ENCODE data around the gene BICC1. TPM values are rescaled to one million over a fixed set of nuclear protein-coding genes. Genes with fewer than 3 reads are reported as not detected.

The BICC1 gene
- total RNA-seq, 1 donor from 2014 or later, result 0.12 TPM

DNA sequence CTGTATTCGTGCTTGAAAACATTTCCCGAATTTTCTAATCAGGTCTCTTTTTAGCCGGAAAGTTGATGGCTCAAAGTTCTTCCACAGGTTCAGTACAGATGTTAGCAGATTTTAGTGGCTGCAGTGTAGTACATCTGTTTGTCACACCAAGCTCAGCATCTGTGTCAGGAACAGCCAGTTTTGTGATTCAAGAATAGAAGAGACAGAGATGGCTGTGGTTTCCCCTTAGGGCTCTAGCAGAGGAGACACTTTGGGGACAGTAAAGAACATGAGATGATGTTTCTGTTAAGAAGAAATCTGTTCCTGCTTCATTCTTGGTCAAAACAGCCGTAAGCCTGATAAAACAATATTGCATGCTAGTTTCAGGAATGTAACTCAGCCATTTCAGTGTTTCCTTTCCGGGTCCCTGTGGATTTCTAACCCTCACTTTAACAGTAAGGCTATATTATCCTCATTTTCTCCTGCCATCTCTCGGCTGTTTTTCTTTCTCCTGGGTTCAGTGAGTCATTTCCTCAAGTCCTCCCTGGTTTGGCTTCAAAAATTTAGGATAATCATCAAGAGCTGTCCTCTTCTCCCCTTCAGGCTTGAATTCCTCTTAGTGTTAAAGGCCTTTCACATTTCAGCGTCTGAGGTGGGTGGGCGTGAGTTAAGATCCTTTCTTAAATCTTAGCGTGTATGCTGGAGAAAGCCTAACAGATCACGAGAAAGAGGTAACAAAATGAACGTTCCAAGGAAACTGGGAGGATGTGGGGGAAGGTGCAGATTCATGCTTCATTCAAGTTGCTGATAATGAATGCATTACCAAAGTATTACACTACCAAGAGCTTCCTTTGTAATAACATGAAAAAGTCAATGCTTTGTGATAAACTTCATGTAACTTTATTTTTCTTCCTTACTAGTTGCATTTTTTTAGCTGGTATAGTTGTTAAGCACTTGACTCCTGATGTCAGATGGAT is 37.1 kb upstream of the BICC1 start:
- no peaks in the 10 kb centered on the region for H3K36me3 Mint-ChIP-seq (ENCODE audit: unreplicated experiment)
- H3K4me3 Mint-ChIP-seq (ENCODE audit: unreplicated experiment), result no peak overlapping the region
- no peaks in the 10 kb centered on the region for H3K4me1 Mint-ChIP-seq (ENCODE audit: low read depth, unreplicated experiment)
- no peak for DNase-seq
- no peaks in the 10 kb centered on the region for H3K27me3 Mint-ChIP-seq (ENCODE audit: unreplicated experiment)
- peaks cover 2% of the 10 kb centered on the region for H3K9me3 Mint-ChIP-seq (ENCODE audit: unreplicated experiment)
- no peak overlapping the region for H3K27ac Mint-ChIP-seq (ENCODE audit: unreplicated experiment)
- TF ChIP-seq CTCF (IDR thresholded peaks at IDR 0.05; ENCODE audit: partially characterized antibody, unreplicated experiment), result no peak

- H3K4me1 Mint-ChIP-seq (ENCODE audit: low read depth, unreplicated experiment), result no peaks in the 10 kb centered on the region
- no peak for TF ChIP-seq CTCF (IDR thresholded peaks at IDR 0.05; ENCODE audit: partially characterized antibody, unreplicated experiment)
- no peak for DNase-seq
- H3K27me3 Mint-ChIP-seq (ENCODE audit: unreplicated experiment), result no peaks in the 10 kb centered on the region
- H3K4me3 Mint-ChIP-seq (ENCODE audit: unreplicated experiment), result no peak overlapping the region
- no peaks in the 10 kb centered on the region for H3K36me3 Mint-ChIP-seq (ENCODE audit: unreplicated experiment)
- H3K9me3 Mint-ChIP-seq (ENCODE audit: unreplicated experiment), result peaks cover 2% of the 10 kb centered on the region
- H3K27ac Mint-ChIP-seq (ENCODE audit: unreplicated experiment), result no peak overlapping the region
Measured at GRCh38 chr10:58477122-58477521, 35.5 kb upstream of the BICC1 start.

DNA sequence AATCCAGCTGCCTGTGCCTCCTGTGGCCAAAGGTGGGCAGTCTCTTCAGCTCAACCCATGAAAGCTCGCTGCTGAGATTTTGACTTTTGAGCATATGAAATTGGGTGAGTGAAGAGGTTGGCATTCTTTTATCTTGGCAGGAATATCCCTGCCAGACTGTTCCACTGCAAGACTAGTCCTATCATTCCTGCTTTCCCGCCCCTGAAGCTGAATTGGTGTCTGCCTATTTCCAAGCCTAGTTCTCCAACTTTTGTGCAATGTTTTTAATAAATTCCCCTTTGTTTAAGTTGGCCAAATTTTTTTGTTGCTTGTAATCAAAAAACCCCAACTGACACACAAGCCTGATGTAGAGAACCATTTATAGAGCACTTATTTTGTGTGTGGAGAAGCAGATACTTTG is 34.8 kb upstream of the BICC1 start:
- TF ChIP-seq CTCF (IDR thresholded peaks at IDR 0.05; ENCODE audit: partially characterized antibody, unreplicated experiment), result no peak
- Mint-ChIP-seq H3K4me3 (ENCODE audit: unreplicated experiment) (no peak overlapping the region), H3K9me3 (ENCODE audit: unreplicated experiment) (peaks cover 2% of the 10 kb centered on the region), H3K4me1 (ENCODE audit: low read depth, unreplicated experiment) (no peaks in the 10 kb centered on the region), H3K36me3 (ENCODE audit: unreplicated experiment) (no peaks in the 10 kb centered on the region), H3K27ac (ENCODE audit: unreplicated experiment) (no peak overlapping the region), H3K27me3 (ENCODE audit: unreplicated experiment) (no peaks in the 10 kb centered on the region)
- no peak for DNase-seq

GRCh38 chr10:58479045-58479444 is 33.6 kb upstream of the BICC1 start:
- no peaks in the 10 kb centered on the region for H3K27me3 Mint-ChIP-seq (ENCODE audit: unreplicated experiment)
- no peak overlapping the region for H3K4me3 Mint-ChIP-seq (ENCODE audit: unreplicated experiment)
- no peaks in the 10 kb centered on the region for H3K36me3 Mint-ChIP-seq (ENCODE audit: unreplicated experiment)
- TF ChIP-seq CTCF (IDR thresholded peaks at IDR 0.05; ENCODE audit: partially characterized antibody, unreplicated experiment), result no peak
- DNase-seq, result no peak
- no peak overlapping the region for H3K27ac Mint-ChIP-seq (ENCODE audit: unreplicated experiment)
- peaks cover 2% of the 10 kb centered on the region for H3K9me3 Mint-ChIP-seq (ENCODE audit: unreplicated experiment)
- H3K4me1 Mint-ChIP-seq (ENCODE audit: low read depth, unreplicated experiment), result no peaks in the 10 kb centered on the region

DNA sequence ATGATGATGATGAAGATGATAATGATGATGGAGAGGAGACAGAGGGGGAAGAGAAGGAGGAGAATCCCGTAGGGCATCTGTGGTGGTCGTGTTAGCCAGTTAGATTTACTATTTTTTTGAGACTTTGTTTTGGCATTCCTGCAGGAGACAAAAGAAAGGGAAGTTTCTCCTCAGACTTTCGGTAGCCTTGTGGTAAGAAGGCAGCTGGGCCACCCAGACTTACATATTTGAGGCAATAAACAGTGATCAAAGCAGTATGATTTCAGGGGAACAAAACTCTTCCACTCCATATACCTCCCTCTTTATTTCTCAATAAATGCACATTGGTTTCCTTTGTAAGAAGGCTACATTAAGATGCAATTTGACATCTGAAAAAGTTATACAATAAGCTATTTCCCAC is 32.4 kb upstream of the BICC1 start:
- TF ChIP-seq CTCF (IDR thresholded peaks at IDR 0.05; ENCODE audit: partially characterized antibody, unreplicated experiment), result no peak
- Mint-ChIP-seq H3K9me3 (ENCODE audit: unreplicated experiment) (peaks cover 2% of the 10 kb centered on the region), H3K27ac (ENCODE audit: unreplicated experiment) (no peak overlapping the region), H3K4me3 (ENCODE audit: unreplicated experiment) (no peak overlapping the region), H3K36me3 (ENCODE audit: unreplicated experiment) (no peaks in the 10 kb centered on the region), H3K4me1 (ENCODE audit: low read depth, unreplicated experiment) (no peaks in the 10 kb centered on the region), H3K27me3 (ENCODE audit: unreplicated experiment) (no peaks in the 10 kb centered on the region)
- no peak for DNase-seq

Data from glutamatergic neuron (in vitro differentiated cells).